GM21367 (cell line): Measurements from ENCODE around the gene TUBGCP3.

Experiments used
- ATAC-seq: cut with Tn5 transposase; IDR thresholded peaks from one replicate; pipeline ENCODE4 v1.9.1; 2021; ENCODE audit not compliant: unreplicated experiment

TUBGCP3 gene

GRCh38 chr13:112455476-112456059, 132.4 kb downstream of the TUBGCP3 start:
- no peak for ATAC-seq

- ATAC-seq: no peak
These were observed 133.2 kb downstream of the TUBGCP3 start for GRCh38 chr13:112454648-112455334.

GRCh38 chr13:112453874-112454647, 133.9 kb downstream of the TUBGCP3 start:
- ATAC-seq: no peak

DNA sequence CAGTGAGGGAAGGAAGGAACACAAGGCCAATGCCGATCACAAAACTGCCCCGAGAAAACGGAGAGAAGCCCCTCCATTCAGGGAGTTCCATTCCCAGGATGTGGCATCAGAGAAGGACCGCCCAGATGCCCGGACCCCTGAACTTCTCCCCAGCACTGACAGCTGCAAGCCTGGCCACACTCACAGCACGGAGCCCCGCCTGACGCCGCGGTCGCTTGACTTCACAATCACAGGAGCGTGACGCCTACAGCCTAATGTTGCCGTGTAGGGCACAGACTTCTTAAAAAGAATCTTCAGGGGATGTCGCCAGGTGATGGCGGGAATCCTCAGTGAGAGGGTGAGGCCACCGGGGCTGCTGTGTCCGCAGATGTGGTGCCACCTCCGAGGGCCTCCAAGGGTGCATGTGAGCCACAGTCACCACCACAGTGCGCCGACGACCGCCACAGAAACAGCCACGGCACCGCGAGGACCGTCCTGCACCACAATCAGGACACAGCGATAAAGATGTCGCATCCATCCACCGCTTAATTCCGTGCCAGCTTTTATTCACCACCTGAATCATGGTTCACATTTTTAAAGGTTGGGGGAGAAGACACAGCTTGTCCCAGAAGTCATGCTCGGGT, 134.6 kb downstream of the TUBGCP3 start:
- ATAC-seq: no peak

- ATAC-seq: no peak
These were observed 135.4 kb downstream of the TUBGCP3 start for GRCh38 chr13:112452380-112453206.

- no peak for ATAC-seq
These were observed 136.2 kb downstream of the TUBGCP3 start for GRCh38 chr13:112451512-112452379.

GRCh38 chr13:112450904-112451240, 137.1 kb downstream of the TUBGCP3 start:
- no peak for ATAC-seq

GRCh38 chr13:112450118-112450903, 137.6 kb downstream of the TUBGCP3 start:
- ATAC-seq: no peak

- no peak for ATAC-seq
These were observed 138.4 kb downstream of the TUBGCP3 start for GRCh38 chr13:112449545-112449930.

- no peak for ATAC-seq
These were observed 139.1 kb downstream of the TUBGCP3 start for GRCh38 chr13:112448621-112449544.

DNA sequence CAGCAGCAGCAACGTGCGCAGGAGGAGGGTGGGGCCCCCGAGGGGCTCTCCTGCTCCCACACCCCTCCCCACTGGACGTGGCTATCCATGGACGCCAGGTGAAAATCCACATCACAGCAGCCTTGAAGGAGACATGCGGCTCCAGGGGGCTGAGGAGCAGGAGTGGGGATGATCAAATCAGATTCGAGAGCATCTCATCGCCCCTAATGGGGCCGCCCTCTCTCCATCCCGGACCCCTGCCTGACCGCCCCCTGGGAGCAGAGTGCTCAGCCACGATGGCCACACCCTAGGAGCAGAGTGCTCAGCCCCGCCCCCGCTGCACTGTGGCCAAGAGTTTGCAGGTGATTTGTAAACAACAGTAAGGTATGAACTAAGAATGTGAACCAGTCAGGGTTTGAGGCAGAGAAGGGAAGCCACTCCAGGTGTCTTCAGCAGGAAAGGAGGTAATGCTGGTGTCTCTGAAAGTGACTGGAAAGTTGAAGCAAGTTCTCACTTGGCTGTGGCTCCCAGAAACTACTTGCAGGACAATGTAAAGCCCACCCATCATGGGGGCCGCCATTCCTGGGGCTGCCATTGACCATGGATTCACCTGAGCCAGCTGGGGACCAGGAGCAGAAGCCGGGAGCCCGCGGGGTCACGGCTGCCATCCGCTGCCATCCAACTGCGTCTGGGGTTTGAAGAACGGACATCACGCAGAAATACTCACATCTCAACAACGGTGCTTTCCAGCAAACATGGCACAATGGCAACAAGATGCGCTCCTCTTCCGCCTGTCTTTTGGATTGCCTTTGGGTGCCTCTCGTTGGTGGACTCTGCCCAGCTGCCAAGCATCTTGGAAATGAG, 140.0 kb downstream of the TUBGCP3 start:
- ATAC-seq: no peak

DNA sequence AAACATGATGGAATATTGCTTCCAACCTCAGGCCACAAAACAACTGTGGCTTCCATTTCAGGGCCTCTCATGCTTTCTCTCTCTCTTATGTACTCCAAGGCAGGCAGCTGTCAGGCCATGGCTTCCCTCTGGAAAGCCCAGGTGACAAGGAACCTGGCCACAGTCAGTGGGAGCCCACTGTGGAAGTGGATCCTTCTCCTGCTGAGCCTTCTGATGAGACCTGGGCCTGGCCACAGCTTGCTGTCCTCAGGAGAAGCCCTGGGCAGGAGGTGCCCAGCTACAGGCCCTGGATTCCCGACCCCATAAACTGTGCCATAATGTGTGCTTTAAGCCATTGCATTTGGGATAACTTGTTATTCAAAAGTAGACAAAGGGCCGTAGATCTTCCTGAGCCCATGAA, 140.6 kb downstream of the TUBGCP3 start:
- ATAC-seq: no peak

DNA sequence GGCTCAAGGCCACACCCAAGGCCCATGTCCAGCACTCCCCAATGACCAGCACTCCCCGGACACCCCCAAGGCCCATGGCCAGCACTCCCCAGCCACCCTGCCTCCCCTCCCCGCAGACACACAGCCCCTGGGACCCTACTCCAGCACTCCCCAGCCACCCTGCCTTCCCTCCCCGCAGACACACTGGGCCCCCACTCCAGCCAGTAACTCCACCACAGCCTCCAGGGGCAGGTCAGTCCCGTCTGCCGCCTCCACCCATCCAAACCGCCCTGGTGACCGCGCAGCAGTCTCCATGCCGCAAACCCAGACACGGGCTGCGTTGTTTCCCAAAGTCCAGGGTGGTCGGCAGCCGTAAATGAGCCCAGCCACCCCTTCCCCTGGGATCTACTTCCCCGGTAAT, 141.1 kb downstream of the TUBGCP3 start:
- no peak for ATAC-seq

DNA sequence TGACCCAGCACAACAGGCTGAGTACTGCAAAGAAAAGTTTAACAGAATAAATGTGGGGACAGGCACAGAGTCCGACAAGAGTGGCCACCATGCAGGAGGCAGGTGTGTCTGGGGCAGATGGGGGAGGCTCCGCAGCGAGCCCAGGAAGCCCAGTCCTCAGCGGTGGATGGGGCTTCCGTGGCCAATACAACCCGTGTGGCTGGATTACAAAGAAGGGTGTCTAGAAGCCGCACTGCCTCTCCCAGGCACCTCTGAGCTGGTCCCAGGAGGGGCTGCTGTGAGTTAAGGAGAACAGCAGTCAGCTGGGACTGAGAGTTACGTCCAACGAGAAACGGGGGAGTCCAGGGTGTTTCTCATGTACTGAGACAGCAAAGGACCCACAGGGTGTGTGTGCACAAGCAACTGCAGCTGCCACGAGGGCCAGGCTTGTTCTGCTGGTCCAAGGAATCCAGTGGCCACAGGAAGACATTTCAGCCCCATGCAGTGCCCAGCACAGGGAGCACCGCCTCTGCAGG, 141.5 kb downstream of the TUBGCP3 start:
- ATAC-seq: no peak

GRCh38 chr13:112445411-112446271, 142.3 kb downstream of the TUBGCP3 start:
- ATAC-seq: no peak
